Tongue (tissue), 2 donors: ENCODE data around the gene KRTAP5-9. TPM values are rescaled to one million over a fixed set of nuclear protein-coding genes. Genes with fewer than 3 reads are reported as not detected.
"Not testable (repeated sequence)": the region's sequence is repeated elsewhere in the genome, so short reads cannot be mapped to it uniquely, and the experiment has no call there.

Source experiments
- DNase-seq: peaks from one replicate; pipeline ENCODE4 v3.0.0-alpha.2; 2015
- total RNA-seq: library from RNA; depleted of rRNA; stranded (reverse); fragments of >200 nt; gene quantifications from one replicate; pipeline ENCODE4 v1.2.3, GENCODE V29; 2014

The KRTAP5-9 gene
- total RNA-seq = not detected

- no peak for DNase-seq
Observed at GRCh38 chr11:71548120-71548519, at the start of gene KRTAP5-9. TSS of gene KRTAP5-9 (plus strand) at chr11:71548420. CDS start at chr11:71548658, 238 bp downstream.

DNA sequence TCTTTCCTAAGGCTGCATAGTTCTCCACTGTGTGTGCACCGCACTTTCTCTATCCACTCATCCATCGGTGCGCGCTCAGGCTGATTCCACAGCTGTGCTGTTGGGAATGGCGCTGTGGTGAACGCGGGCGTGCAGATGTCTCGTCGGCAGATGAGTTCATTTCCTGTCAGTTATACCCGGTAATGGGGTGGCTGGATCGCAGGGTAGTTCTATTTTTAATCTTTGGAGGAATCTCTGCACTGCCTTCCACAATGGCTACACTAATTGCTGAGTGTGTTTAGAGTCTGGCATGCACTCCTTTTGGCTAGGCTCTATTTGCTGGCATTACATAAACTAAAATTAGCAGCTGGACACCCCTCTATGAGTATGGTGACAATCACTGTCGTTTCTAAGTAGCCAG is 49.1 kb upstream of the KRTAP5-9 start:
- DNase-seq = no peak

- no peak for DNase-seq
Observed at GRCh38 chr11:71499546-71499945, 48.7 kb upstream of the KRTAP5-9 start.

- no peak for DNase-seq
Observed at GRCh38 chr11:71500601-71501021, 47.6 kb upstream of the KRTAP5-9 start.

DNA sequence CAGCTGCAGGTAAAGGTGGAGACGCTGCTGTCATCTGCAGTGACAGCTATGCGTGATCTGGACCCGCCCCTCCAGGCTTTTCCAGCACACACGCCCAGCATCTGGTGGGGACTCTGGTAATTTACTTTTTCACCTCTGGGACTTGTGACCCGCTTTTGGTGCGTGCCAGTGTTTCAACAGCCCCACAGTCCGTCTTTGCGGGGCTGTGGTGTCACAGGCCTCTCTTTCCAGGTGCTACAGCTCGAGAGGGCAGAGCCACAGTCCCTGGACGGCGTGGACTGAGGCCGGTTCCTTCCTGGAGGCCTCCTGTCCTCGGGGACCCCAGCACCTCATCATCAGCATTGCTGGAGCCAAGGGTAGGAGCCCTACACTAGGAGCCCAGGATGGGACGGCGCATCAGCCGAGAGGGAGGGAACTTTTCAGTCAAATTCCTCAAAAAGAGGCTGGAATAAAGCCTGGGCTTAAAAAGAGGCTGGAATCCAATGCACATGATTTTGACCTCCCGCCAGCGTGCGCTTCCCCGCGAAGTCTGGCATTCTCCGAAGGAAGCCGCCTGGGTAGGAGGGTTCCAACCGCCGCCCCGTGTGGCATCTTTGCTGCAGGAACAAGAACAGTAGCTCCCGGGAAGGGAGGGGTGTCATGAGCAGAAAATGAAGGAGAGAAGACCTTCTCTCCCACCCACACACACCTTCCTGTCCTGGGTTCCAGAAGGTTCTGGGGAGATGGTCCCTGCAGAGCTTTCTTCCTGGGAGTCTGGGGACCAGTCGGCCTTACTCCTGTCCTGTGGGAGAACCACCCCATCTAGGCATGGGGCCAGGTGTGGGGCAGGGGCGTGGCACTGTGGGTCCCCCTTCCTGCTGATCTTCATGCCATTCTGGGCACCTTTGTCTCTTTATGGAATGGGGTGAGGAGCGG is 46.9 kb upstream of the KRTAP5-9 start:
- DNase-seq = no peak

GRCh38 chr11:71502026-71502425 is 46.2 kb upstream of the KRTAP5-9 start:
- no peak for DNase-seq

DNA sequence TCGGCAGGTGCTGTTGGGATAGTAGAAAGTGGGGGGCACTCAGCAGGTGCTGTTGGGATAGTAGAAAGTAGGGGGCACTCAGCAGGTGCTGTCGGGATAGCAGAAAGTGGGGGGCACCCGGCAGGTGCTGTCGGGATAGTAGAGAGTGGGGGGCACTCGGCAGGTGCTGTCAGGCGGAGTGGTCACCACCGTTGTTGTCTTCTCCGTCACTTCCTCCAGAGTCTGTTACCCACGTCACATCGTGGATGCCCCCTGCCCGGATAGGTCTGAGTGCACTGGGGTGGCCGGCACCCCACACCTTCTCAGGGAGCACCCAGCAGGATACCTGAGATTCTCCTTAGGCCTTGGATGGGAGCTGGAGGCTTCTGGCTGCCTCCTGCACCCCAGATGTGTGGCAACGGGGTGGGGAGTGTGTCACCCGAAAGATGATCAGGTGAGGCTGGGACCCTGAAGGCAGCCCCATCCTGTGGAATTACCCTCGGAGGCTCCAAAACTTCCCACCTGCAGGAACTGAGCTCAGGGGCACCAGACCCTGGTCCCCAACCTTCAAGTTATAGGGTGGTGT is 45.3 kb upstream of the KRTAP5-9 start:
- no peak for DNase-seq

DNA sequence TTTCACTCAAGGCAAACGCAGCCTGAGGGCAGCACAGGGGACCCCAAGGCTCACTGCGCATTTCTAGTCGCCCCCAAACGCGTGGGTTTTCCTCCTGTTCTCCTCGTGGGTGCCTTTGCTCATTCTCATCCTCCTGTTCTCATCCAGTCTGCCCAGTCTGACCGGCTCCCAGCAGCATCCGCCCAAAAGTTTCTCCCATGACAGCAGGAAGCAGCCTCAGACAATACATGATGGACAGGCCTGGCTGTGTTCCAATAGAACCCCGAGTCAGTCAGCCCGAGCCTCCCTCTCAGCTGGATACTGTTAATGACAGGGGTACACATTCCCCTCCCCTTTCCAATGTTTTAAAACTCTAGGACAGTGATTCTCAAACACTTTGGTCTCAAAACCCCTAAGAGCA is 43.7 kb upstream of the KRTAP5-9 start:
- no peak for DNase-seq

- no peak for DNase-seq
Observed at GRCh38 chr11:71505001-71505400, 43.2 kb upstream of the KRTAP5-9 start.

DNA sequence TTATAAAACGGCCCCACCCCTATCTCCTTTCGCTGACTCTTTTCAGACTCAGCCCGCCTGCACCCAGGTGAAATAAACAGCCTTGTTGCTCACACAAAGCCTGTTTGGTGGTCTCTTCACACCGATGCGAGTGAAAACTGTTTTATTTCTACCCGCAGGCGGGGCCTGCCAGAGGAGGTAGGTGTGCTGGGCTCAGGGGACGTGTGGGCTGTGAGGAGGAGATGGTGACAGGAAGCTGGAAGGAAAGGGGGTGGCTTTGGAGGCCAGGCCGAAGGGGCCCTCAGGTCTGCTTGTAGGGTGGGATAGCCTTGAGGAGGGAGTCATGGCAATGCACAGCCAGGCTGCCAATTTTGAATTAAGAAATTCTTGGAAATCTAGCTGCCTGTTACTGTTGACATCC is 42.4 kb upstream of the KRTAP5-9 start:
- no peak for DNase-seq

DNA sequence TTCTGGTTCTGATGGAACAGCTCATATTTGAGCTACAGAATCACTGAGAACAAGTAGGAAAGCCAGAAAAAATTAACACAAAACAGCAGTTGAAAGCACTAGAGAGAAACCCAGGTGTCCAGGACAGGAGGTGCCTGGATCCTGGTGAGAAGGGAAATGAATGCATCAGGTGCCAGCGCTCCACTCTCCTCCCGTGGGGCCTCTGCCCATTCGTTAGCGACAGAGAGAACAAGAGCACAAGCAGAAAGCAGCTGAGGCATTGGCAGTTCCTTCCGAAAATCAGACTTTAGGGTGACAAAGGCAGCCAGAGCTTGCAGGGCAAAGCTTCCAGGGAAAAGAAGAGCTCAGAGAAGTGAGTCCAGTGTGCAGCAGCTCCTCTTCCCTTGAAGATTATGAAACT is 41.1 kb upstream of the KRTAP5-9 start:
- DNase-seq = no peak

DNA sequence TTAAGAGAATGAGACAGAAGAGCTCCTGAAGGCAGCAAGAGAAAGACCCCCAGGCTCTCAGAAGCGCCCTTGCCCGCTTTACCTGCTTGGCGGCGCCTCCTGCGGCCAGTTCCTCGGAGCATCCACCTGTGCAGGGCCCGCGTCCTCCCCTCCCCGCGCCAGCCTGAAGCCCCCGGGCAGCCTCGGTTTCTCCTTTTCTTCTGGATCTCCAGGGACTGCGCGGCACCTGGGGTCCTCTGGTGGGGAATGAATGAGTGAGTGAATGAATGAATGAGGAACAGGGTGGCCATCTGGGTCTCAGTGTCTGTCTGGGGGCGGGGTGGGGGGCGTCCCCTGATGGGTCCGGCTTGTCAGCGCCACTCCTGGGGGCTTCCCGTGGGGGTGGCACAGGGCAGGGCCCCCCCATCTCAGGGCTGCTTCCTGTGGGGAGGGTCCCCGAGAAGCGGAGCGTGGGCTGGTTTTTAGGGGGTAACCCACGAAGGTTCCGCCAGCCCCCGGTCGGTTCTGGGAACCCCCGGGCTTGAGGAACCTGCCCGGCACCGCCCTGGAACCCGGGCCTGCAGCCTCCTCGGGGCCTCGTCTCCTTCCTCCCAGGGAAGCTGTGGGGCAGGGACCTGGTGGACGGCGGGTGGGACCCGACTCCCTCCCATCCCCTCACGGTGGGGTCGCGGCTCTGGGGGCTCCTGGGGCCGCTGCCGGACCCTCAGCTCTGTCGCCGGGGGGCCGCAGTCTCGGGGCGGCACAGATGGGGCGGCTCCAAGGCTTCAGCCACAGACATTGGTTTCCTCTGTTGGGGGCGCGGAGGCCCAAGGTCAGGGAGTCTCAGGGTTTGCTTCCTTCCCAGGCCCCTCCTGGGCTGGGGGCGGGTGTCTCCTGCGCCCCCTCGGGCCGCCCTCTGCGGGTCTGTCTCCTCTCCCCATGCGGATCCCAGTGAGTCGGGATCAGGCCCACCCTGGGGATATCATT is 29.4 kb upstream of the KRTAP5-9 start:
- no peak for DNase-seq

DNA sequence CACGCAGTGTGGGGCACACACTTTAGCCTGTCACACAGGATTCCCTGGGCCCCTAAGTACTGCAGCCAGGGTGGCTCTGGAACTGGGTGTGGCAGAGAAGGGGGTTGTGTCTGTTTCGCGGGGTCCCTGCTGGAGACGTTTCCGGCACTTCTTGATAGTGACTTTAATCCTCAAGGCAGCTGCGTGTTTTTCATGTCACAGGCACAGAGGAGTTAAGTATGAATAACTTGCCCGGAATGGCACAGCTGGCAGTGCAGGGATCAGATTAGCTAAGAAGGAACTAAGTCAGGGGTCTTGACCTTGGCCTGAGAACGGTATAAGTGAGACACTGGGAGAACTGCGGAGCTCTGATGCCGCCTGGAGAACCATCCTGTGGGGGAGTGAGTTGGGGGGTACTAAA is 28.7 kb upstream of the KRTAP5-9 start:
- DNase-seq = peak; percentile 43

DNA sequence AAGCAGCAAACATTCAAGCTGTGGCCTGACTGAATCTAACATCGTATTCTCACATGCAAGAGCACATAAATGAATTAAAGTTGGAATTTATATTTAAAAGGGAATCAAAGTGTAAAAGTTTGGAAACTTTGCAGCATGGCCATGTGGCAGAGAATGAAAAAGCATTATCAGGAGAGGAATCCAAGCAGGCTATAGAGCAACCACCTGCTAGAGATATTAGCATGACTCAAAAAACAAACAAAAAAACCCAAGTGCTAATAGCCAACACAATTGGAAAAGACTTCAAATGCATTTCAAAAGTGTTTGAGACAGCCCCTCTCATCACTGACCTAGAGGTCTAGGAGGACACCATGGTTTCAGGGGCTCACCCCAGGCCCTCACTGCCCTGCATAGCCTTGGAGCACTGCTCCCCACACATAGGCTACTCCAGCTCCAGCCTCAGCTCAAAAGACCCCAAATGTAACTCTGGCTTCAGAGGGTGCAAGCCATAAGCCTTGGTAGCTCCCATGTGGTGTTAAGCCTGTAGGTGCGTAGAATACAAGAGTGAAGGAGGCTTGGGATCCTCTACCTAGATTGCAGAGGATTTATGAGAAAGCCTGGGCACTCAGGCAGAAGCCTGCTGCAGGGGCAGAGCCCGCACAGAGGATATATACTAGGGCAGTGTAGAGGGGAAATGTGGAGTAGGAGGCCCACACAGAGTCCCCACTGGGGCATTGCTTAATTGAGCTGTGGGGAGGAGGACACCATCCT is 22.9 kb upstream of the KRTAP5-9 start:
- no peak for DNase-seq

- no peak for DNase-seq
Observed at GRCh38 chr11:71525938-71526495, 22.2 kb upstream of the KRTAP5-9 start.

DNA sequence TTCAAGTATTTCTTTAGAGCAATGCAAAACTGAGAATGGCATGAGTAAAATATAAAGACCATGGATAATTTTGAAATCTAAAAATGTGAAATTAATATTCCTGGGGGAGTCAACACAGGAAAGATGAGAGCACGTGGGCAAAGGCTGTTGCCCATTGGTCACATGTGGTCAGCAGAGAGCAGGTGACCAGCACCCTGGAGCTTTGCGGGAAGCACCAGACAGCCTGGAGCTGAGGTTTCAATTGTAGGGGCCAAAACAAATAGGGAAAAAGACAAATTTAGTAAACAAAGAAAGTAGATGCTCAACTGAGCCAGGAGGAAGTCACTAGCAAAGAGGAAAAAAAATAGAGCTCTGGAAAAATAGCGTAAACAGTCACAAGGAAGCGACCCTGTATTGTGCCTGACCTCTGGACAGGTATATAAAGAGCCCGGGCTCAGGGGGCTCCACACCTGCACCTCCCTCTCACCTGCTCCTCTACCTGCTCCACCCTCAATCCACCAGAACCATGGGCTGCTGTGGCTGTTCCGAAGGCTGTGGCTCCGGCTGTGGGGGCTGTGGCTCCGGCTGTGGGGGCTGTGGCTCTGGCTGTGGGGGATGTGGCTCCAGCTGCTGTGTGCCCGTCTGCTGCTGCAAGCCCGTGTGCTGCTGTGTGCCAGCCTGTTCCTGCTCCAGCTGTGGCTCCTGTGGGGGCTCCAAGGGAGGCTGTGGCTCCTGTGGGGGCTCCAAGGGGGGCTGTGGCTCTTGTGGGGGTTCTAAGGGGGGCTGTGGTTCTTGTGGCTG is 21.2 kb upstream of the KRTAP5-9 start, which contains the start of gene KRTAP5-7:
KRTAP5-7 (plus strand) TSS at position 472 of the 780 bp plus-strand sequence; CDS start at position 506, 34 bp downstream.
- not testable (repeated sequence) for DNase-seq

DNA sequence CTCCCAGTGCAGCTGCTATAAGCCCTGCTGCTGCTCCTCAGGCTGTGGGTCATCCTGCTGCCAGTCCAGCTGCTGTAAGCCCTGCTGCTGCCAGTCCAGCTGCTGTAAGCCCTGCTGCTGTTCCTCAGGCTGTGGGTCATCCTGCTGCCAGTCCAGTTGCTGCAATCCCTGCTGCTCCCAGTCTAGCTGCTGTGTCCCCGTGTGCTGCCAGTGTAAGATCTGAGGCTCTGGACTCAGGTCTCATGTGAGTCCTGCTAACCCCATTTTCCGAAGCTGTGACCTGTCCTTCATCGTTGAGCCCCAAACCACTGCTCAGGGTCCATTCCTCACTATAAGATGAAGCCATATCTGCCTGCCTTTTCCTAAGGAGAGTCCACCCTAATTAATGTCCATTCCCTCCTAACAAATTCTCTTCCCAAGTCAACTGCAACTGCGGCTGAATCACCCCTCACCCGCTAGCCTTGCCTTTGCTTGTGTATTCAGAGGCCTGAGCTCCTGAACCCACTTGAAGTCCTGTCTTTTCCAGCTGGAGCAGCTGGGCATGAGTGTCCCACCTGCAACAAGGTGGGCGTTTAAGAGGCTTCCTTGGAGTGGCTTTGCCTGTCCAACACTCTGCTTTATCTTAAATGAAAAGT is 20.5 kb upstream of the KRTAP5-9 start:
- peak; percentile 32 for DNase-seq

DNA sequence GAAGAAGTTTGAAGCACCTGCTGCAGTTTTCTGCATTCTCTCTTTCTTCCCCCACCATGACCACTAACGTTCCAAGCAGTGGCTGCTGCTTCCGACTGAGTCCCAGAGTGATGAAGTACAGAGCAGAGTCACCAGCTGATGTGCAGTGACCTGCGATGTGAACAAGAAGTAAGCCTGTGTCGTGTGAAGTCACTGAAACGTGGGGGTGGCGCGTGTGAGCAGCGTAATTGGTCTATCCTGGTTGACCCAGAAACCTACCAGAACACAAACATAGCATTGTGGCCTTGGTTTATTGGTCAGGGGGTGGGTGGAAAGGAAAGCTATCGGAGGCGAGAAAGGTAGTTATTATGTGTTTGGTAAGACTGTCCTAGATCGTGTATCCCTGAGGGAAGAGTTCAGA is 17.6 kb upstream of the KRTAP5-9 start:
- no peak for DNase-seq

DNA sequence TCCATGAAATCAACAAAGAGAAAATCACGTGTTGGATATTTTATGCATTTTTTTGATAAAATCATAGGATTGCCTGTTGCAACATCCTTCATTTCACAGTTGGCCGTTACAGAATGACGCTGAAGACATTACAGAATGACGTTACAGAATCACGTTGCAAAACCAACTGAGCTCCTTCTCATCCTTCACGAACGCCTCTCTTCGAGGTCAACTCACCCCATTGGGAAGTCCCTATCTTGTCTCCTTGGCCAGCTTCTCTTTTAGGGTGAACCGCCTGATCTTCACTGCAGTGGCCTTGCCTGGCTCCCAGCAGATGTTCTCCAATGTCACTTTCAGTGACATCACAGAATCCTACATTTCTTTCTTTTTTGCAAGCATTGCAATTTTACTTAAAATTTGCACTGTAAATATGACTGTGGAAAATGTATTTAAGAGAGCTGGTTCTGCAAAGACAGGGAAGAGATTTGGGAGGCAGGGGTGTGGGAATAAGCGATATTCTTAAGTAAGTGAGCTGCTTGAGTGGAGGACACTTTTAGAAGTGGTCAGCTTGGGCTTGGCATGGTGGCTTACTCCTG is 16.1 kb upstream of the KRTAP5-9 start:
- DNase-seq = no peak
